ENCODE results near the gene RCL1.
A peak's percentile ranks its signal among the peaks of the same experiment; 100 is the strongest.

Gene RCL1

GRCh38 chr9:4810565-4810964 is 17.8 kb downstream of the RCL1 start:
- no peak for TF ChIP-seq ZFX (IDR thresholded peaks at IDR 0.05)
- TF ChIP-seq, protein P1, sequence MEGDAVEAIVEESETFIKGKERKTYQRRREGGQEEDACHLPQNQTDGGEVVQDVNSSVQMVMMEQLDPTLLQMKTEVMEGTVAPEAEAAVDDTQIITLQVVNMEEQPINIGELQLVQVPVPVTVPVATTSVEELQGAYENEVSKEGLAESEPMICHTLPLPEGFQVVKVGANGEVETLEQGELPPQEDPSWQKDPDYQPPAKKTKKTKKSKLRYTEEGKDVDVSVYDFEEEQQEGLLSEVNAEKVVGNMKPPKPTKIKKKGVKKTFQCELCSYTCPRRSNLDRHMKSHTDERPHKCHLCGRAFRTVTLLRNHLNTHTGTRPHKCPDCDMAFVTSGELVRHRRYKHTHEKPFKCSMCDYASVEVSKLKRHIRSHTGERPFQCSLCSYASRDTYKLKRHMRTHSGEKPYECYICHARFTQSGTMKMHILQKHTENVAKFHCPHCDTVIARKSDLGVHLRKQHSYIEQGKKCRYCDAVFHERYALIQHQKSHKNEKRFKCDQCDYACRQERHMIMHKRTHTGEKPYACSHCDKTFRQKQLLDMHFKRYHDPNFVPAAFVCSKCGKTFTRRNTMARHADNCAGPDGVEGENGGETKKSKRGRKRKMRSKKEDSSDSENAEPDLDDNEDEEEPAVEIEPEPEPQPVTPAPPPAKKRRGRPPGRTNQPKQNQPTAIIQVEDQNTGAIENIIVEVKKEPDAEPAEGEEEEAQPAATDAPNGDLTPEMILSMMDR (conservative IDR thresholded peaks at IDR 0.05), result no peak
- no peak overlapping the region for H3K27ac ChIP-seq

DNA sequence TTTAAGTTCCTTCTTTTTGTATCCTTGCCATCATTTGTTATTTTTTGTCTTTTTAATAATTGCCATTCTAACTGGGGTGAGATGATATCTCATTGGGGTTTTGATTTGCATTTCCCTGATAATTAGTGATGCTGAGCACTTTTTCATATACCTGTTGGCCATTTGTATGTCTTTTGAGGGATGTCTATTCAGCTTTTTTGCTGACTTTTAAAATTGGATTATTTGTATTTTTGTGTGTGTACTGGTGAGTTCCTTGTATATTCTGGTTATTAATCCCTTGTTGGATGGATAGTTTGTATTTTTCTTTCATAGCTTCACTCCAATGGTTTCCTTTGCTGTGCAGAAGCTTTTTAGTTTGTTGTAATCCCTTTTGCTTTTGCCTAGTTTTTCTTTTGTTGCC is 19.1 kb downstream of the RCL1 start:
- H3K27ac ChIP-seq, result no peak overlapping the region
- TF ChIP-seq, protein P1 (conservative IDR thresholded peaks at IDR 0.05), result no peak
- TF ChIP-seq ZFX (IDR thresholded peaks at IDR 0.05), result no peak

- no peak overlapping the region for H3K27ac ChIP-seq
- no peak for TF ChIP-seq ZFX (IDR thresholded peaks at IDR 0.05)
- TF ChIP-seq, protein P1 (conservative IDR thresholded peaks at IDR 0.05), result no peak
Measured at GRCh38 chr9:4812858-4813257, 20.1 kb downstream of the RCL1 start.

DNA sequence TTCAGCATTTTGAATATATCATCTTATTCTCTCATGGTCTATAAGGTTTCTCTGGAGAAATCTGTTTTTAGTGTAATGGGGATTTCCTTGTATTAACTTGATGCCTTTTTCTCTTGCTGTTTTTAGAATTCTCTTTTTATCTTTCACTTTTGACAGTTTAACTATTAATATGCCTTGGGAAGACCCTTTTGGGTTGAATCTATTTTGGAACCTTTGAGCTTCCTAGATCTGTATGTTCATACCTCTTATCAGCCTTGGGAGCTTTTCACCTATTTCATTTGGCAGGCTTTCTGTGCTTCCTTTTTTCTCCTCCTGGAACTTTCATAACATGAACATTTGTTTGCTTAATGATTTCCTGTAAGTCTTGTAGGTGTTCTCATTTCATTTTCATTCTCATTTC is 22.2 kb downstream of the RCL1 start:
- H3K27ac ChIP-seq, result no peak overlapping the region
- TF ChIP-seq, protein P1 (conservative IDR thresholded peaks at IDR 0.05), result no peak
- TF ChIP-seq ZFX (IDR thresholded peaks at IDR 0.05), result no peak

GRCh38 chr9:4815381-4815956 is 22.7 kb downstream of the RCL1 start:
- no peak for TF ChIP-seq ZFX (IDR thresholded peaks at IDR 0.05)
- TF ChIP-seq, protein P1 (conservative IDR thresholded peaks at IDR 0.05), result no peak
- H3K27ac ChIP-seq, result peak overlapping the region; percentile 33

GRCh38 chr9:4820168-4820567 is 27.4 kb downstream of the RCL1 start:
- no peak overlapping the region for H3K27ac ChIP-seq
- TF ChIP-seq ZFX (IDR thresholded peaks at IDR 0.05), result no peak
- TF ChIP-seq, protein P1 (conservative IDR thresholded peaks at IDR 0.05), result no peak

DNA sequence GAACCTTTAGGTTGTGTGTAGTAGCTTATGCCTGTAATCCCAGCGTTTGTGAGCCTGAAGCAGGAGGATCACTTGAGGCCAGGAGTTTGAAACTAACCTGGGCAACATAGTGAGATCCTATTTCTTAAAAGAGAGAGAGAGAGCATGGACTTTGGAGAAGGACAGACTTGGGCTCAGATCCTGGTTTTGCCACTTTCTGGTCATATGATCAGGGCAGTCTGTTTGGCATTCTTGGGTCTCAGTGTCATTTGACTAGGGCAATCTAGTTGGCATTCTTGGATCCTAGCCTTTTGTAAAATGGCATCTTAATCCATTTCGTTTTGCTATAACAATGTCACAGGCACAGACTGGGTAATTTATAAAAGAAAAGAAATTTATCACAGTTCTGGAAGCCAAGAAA is 28.4 kb downstream of the RCL1 start:
- H3K27ac ChIP-seq, result no peak overlapping the region
- no peak for TF ChIP-seq ZFX (IDR thresholded peaks at IDR 0.05)
- TF ChIP-seq, protein P1 (conservative IDR thresholded peaks at IDR 0.05), result no peak
